ENCODE results near the gene ELK3.

The ELK3 gene

DNA sequence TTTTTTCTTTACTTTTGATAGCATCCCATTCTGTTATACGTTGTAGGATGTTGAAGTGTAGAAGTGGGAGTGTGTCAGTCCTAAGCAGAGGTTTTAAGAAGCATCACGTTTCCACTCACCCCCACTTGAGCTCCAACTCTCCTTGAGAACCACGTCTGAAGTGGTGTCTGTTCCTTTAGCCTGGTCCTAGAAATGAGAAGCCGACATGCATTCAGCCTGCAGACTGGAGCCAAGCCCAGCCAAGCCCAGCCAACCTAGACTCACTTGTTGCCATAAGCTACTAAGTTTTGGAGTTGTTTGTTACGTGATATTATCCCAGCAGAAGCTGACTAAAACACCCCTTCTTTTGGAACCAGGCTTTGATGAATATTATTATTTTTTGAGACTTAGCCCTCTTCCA lies 4.4 kb upstream of the ELK3 start:
- DNase-seq (ENCODE audit: low spot score) = no peak

DNA sequence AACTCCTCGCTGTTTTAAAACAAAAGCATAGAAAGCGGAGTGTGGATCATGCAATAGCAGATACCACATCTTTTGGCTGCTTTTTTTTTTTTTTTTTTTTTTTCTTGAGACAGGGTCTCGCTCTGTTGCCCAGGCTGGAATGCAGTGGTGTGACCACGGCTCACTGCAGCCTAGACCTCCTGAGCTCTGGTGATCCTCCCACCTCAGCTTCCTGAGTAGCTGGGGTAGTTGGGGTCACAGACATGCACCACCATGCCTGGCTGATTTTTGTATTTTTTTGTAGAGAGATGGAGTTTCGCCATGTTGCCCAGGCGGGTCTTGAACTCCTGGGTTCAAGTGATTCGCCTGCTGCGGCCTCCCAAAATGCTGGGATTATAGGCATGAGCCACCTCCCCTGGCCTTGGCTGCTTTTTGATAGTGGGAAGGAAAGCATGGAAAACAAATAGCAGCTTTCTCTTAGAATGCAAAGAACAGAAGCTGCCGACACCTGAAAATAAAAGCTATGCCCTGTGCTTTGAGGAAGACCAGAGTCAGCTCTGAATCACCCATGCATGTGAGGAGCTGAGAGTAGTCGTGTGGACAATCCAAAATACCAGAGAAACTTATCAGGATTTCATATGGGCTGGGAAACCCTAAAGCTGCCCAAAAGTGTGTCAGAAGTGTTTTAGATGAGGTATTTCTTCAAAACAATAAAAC lies 3.6 kb upstream of the ELK3 start:
- DNase-seq (ENCODE audit: low spot score) = peak; percentile 53

DNA sequence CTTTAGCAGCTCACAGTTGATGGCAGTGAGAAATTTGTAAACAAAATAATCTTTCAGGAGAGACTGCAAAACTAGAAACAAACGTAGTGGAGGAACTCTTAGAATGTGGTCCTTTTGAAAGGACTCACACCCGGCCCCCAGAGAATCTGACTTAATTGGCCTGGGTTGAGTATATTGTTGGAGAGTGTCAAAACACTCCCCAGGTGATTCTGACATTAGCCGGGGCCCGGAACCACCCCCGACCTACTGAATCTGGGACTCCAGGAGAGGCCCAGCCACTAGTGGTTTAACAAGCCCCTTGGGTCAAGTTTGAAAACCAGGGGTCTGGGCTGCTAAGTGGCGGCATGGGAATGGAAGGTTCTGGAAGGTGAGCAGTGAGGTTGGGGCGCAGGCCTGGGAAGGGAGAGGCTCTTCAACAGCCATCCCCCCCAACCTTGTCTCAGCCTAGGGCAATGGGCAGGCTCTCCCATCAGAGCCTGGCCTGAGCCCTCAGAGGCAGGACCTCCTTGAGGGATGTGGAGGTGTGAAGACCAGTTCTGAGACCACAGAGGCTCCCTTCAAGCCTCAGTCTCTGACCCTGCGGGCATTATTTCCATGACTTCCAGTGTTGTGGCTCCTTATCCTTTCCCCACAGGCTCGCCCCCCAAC lies 1.1 kb upstream of the ELK3 start:
- no peak for DNase-seq (ENCODE audit: low spot score)

DNA sequence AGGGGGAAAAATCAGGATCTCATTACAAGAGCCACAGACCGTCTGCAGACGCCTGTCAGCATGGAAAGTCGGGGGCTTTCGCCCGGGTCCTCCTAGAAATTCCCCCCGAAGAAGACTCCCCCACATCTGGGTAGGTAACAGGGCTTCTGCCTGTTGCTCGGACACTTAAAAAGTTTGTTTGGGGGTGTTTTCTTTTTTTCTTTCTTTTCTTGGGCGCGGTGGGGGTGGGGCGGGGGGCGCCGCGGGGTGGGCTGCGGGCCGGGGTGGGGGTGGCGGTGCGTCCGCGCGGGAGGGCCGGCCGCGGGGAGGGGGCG lies 358 bp downstream of the ELK3 start:
- DNase-seq (ENCODE audit: low spot score) = no peak

DNA sequence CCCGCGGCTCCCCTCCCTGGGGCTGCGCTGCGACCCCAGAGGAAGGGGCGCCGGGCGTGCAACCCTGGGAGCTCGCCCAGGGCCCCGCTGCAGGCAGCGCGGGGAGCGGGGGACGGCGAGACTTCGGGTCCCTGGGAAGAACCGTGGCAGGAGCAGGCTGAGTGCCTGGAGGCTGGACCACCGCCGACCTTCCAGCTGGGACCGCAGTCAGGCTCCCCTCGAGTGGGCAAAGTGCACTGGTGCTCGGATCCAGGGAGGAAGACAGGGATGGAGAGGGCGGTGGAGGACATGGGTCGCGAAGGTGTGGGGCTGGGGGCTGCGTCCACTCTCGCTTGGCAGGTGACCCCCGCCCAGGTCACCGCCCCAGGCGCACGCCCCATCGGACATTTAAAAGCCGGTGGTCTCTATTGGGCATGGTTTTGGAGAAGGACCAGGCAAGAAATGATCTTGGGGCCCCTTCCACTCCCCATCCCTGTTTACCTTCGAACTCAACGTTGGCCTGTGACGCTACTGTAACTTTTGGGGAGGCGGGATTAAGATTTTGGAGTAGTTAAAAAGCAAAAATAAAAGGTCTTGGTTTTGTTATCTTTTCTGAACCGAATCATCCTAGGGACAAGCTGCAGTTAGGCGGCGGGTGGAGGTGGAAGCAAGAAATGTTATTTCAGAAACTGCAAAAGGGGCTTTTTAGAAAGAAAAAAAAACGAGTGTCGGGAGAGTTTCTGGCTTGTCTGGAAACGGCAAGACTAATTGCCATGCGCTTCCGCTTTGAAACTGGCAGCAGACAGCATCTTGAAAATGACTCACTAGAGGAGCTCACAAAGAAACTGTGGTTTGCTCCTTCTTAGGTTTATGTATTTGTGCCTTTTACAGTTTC lies 1.0 kb downstream of the ELK3 start:
- DNase-seq (ENCODE audit: low spot score) = peak; percentile 72

DNA sequence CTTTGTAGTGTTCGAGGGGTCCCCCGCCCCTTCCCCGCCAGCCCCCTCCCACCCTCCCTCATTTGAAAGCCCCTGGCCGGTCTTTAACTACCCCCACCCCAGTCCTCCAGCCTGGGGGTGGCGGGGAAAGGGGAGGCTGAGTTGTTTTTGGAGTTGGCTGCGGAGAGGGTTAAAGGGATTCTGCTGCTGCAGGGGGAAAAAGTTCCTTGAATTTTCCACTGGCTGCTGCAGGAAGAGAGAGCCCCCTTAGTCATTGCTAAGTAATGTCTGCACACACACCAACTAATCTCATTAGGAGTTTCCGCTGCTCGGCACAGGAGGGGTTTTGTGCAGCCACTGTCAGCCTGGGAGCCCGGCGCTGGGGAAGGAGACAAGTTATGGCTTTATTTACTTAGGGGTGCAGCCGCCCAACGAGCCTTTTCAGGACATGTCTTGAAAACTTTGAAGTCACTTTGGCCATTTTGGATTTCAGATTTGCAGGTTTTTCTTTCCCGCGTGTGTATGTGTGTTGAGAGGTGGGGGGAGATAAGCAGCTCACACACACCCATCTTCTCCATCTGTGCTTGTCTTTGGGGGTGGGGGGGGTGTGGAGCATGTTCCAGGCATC lies 1.8 kb downstream of the ELK3 start:
- peak; percentile 51 for DNase-seq (ENCODE audit: low spot score)

DNA sequence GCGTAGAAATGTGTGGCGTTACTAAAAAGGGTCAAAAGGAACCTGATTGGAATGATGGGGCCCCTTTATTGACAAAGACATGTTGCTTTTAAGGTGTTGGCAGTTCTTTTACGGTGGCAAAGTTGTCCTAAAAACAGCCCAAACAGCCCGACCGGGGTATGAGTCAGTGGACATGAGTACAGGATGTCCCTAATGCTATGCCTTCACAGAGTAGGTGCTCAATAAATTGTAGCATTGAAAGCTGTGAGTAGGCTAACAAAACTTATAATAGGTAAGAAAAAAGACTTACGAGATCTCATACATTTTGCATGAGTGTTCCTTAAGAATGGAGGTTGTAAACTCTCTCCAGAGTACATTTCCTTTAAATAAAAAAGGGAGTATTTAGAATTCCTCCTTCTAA lies 2.6 kb downstream of the ELK3 start:
- DNase-seq (ENCODE audit: low spot score) = no peak

DNA sequence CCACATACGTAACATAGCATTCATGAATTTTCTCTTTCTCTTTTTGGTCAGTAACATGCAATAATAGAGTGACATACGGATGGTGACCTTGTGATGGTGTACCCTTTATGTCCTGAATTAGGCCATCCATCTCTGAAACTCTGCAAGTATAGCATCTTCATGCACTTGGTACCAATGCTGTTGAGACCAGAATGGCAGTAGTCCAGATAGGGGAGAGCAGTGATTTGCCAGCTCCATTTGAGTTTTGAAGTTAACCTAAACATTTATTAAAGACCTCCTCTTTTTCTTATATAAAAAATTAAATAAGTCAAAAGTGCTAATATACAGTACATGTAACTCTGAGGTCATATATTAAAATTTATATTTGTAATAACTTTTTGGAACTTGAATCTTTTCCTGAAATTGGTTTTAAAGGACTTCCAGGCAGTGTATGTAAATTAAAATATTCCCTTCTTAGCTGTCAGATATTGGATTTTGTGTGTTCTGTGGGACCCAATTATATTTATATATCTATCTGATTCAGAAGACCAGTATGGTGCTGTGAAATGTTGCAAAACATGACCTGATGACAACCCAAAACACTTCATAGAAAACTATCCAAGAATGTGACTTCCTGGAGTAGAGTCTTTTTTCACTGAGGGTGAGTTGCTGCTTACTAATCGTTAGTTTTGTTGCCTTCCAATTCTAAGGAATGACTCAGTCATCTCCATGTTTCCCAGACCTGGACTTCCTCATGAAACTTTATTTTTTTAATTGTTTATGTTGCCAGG lies 3.5 kb downstream of the ELK3 start:
- peak; percentile 77 for DNase-seq (ENCODE audit: low spot score)

DNA sequence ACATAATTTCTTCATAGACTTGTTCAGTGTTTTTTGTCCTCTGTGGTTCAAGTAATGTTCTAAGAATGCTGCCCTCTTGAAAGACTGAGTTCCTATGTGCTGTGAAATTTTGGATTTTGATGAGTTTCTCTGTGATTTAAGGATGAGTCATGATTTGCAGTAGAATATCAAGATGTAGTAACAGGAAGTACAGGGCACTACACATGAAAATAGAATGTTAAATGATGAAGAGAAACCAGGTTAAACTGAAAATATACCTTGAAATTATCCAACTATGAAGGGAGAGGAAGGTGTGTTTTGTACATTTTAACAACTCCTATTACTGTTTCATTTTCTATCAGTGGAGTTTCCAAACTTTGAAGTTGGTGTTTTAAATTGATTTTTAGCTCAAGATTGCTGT lies 4.8 kb downstream of the ELK3 start:
- DNase-seq (ENCODE audit: low spot score) = peak; percentile 62

DNA sequence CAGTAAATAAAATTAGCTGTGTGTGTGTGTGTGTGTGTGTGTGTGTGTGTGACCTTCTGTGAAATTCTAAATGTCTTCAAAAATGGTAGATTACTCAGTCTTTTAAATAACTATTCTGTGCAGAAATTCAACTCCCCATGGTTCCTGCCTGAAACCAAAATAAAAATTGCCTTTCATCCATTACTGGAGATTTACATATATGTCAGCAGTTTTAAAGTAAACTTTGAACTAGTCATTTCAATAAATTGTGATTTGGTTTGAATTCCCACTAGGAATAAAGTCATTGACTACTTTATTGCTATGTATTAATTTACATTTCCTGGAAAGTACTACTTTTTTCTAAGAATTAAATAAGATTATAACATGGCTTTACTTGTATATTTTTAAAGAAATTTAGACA lies 5.3 kb downstream of the ELK3 start:
- DNase-seq (ENCODE audit: low spot score) = no peak

DNA sequence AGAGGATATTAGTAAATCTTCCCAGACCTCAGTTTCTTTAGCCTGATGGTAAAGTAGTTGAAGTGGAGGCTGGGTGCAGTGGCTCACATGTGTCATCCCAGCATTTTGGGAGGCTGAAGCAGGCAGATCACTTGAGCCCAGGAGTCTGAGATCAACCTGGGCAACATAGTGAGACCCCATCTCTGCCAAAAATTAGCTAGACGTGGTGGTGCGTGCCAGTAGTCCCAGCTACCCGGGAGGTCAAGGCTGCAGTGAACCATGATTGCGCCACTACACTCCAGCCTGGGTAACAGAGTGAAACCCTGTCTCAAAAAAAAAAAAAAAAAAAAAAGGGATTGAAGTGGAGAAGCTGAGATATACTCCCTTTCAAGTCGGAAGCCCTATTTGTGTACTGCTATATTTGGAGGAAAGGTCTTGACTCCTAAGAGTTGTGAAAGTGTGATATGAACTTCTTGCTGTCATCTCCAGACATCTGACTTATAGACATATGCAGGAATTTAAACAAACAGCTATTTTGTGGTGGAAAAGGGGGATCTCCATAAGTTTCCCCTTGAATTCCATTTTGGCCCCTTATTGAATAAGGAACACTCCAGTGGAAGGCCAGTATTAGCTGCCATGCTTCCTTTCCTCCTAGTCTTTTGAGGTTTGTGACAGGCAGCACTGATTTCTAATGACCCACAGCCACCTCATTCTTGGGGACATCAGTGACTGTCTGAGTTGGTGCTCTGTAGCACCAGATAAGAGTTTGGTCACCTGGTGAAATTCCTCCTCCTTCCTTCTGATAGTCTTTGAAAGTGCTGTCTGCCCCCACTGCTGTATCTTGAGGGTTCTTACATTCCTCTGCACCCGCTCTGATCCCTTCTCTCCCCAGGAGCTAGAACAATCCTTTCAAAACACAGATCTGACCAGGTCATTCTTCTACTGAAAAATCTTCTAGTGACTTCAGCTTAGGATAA lies 7.4 kb downstream of the ELK3 start:
- DNase-seq (ENCODE audit: low spot score) = no peak

DNA sequence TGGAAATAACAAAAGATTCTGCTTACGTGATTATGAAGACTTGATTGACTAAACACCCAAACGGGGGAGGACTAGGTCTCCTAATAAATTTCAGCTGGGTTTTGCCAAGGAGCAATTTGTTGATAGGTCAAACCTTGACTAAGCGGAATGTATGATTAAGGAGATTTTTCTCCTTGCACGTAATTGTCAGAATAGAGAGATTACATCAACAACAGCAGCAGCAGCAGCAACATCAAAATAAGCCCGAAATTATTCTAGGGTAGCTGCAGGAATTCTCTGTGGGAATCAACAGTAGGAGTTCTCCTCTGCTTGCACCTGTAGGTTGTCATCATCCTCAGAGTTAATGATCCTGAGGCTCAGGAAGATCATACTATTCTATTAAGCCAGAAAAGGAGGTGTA lies 10.2 kb downstream of the ELK3 start:
- no peak for DNase-seq (ENCODE audit: low spot score)

DNA sequence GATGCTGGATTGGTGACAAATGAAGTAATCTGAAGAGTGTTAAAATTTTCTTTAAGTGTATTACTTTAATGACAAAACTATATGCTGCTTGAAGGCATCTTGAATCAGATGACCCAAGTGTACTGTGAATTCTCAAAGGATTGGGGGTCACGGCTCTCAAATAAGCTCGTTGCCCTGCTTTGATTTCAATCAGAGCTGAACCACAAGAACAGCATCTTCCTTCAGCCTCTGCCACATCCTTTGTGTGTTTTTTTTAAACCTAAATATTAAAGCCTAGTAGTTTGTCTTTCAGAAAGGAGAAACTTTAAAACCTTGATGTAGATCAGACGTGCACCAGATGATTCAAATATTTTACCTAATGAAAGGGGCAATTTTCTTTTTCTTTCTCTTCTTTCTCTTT lies 11.7 kb downstream of the ELK3 start:
- no peak for DNase-seq (ENCODE audit: low spot score)

DNA sequence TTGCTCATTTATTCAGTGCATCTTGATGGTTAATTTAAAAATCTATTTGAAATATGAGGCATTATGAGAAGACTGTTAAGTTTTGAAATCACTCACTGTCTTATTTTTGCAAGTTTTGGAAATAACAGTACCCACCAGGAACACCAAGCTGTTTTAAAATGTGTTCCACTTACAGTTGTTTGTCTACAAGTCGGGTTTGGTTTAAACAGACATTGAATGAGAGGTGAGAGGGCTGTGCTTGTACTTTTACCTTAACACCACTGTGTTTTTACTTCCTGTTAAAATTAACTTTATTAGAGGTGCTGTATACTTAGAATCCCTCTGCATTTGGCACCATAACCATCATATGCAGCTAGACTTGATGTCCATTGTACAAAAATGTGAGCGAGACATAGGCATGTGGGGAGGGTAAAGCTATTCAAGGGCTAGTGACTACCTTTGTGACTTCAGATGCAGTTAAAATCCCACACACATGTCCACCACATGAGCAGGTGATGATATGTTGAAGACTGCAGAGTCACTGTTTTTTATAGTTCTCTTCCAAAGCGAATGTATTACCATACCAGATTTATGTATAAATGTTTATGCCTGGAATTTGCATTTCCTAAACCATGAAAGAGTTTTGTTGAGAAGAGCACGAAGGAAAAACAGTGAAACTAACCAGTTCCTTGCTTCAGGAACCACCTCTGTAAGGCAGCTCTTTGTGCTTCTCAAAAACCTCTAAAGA lies 12.9 kb downstream of the ELK3 start:
- no peak for DNase-seq (ENCODE audit: low spot score)

DNA sequence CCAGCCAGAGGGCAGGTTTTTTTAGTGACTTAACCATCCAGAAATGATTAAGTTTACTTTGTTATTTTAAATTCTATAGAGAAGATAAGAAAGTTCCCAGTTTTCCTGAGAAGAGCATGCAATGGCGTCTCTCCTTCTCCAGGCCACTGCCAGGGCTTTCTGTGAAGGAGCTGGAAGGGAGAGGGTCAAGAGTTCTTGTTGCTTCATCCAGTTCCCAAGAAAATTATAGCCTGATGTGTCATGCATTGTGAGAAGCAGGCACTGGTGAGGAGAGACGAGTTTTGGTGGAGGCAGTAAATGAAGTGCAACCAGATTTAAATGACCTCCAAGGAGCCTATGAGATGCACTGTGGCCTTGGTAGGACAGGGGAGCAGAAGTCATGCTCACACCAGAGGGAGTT lies 14.2 kb downstream of the ELK3 start:
- DNase-seq (ENCODE audit: low spot score) = peak; percentile 86

DNA sequence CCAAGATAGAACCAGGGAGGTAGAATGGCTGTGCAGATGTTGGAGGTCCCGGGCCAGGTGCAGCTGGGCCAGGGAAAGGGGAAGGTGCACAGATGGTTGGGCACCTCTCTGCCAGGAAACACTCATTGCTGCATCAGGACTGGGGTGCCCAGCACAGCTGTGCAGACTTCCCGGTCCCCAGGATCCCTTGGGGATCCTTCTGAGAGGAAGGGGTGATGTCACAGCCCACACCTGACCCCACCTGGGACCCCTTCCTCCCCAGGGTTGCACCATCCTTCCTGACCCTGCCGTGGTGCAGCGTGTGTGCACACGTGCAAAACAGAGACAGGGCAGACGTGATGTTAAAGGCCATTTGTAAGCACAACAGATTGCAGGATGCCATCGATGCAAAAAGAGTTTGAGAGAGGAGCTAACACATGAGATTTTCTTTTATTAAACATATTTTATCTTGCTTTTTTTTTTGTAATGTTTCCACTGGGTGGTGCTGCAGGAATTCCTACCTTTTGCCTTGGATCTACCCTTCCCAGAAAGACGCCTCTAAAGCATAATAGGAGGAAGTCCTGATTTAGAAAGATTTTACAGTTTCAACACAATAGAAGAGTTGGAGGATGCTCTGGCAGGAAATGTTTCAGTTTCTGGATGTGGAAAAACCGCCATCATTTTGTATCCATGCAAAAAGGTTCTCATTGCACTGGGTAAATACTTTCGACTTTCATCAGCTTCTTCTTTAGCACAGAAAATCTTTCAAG lies 14.8 kb downstream of the ELK3 start:
- DNase-seq (ENCODE audit: low spot score) = no peak

DNA sequence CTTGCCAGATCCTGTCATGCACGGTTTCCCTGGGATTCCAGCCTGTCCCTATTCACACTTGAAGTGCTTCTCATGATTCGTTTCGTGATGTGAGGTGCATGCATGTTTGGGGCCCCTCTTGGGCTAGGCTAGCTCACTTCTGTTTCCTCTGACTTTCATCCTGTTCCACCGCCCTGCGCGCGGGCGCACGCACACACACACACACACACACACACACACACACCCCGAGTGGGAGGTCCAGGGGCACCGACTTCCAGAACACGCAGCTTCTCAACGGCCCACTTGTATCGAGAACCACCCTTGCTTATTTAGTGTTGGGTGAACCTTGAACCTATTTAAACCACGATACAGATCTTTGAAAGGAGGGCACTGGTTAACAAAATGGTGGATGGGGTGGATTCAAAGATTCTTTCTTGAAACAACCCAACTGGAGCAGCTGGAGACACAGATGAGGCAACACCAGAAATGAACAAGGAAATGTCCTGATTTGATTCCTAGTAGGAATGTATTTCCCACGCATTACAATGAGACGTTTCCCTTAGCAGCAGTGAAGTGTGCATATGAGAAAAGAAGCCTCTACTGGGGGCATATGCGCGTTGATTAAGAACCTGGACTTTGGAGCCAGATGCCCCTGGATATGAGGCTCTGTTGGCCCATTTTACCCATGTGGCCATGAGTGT lies 16.3 kb downstream of the ELK3 start:
- DNase-seq (ENCODE audit: low spot score) = no peak

DNA sequence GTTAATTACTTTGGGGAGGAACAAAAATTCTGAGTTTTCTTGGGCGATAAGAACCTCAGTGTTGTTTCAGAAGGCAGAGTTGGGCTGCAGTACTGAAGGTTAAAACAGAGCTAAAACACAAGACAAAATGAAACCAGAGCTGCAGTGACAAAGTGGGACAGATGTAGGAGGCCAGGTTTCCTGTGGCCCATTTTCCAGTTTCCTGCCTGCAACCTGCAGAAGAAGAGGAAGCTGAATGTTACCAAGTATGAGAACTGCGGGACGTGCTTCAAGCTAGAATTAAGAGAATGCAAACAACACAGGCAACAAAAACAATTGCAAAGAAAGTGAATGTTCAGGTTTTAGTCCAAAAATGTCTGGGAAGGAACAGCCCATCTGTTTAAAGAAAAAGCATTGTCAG lies 17.8 kb downstream of the ELK3 start:
- no peak for DNase-seq (ENCODE audit: low spot score)

Measured in AG20443 (cell line).